Gastrocnemius medialis (tissue), 4 donors: Measurements from ENCODE around the gene MLN.

Experiments
- CTCF ChIP-seq, 5 experiments: fragments of 450-650 bp in 3 of 5; fragments of 200-600 bp in 2 of 5; sonication (generic) in 2 of 5; IDR thresholded peaks in 4 of 5; conservative IDR thresholded peaks in 1 of 5; 1 replicate in 4 of 5; 2 replicates in 1 of 5; pipeline ENCODE4 v1.5.1; 2016 to 2019; ENCODE audit warnings: antibody characterized with exemption in 5 of 5, mild to moderate bottlenecking in 3 of 5, moderate library complexity in 3 of 5
- POLR2A ChIP-seq, 2 donors: fragments of 450-650 bp; IDR thresholded peaks; one replicate each; pipeline ENCODE4 v1.6.1; 2017; ENCODE audit warnings: antibody characterized with exemption in 2 of 2, mild to moderate bottlenecking in 2 of 2, moderate library complexity in 2 of 2

GRCh38 chr6:33778444-33779121 lies 25.2 kb downstream of the MLN start:
- no peak for TF ChIP-seq CTCF (IDR thresholded peaks at IDR 0.05 in 4 of 5, conservative IDR thresholded peaks at IDR 0.05 in 1 of 5)
- TF ChIP-seq POLR2A (IDR thresholded peaks at IDR 0.05), result no peak
